ENCODE measurements around the gene STEAP3. TPM values are rescaled to one million over a fixed set of nuclear protein-coding genes. Genes with fewer than 3 reads are reported as not detected.

The STEAP3 gene
- total RNA-seq, 1 experiment from 2014 or later, result 13.9 TPM

DNA sequence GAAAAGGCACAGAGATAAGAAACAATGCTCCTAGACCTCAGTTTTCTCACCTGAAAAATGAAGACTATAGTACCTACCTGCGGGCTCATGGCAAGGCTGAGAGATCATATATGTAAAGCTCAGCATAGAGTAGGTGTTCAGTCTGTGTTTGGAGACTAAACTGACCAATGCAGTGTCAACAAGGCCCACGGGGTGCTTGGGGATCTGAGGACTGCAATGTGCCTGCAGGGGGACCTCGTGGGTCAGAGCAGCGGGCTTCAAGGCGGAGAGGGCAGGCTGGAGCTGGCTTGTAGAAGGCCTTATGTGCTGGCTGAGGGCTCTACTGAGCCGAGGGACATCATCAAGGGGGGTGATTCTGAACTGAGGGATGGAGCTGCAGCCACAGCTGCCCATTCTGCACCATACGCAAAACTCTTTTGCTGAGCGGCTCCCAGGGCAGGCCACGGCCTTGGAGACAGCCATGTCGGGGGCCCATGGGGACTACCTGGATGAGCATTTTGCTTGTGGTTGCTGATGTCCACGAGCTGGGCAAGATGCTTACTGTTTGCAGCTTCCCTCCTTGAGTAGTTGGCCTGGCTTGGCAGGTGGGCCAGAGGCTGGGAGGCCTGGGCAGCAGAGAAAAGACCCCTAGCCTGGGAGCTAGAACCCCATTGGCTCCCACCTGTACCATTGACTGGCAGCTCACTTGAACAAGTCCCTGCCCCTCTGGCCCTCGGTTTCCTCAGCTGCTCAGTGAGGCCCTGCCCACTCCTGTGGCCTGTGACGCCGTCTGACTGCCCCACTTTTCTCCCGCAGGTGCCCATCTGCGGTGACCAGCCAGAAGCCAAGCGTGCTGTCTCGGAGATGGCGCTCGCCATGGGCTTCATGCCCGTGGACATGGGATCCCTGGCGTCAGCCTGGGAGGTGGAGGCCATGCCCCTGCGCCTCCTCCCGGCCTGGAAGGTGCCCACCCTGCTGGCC, 23.5 kb downstream of the STEAP3 start:
- no peak for DNase-seq (ENCODE audit: low read depth)

DNA sequence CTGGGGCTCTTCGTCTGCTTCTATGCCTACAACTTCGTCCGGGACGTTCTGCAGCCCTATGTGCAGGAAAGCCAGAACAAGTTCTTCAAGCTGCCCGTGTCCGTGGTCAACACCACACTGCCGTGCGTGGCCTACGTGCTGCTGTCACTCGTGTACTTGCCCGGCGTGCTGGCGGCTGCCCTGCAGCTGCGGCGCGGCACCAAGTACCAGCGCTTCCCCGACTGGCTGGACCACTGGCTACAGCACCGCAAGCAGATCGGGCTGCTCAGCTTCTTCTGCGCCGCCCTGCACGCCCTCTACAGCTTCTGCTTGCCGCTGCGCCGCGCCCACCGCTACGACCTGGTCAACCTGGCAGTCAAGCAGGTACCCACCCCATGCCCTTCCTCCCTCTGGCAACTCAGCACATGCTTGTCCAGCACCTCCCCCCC, 24.2 kb downstream of the STEAP3 start:
- no peak for DNase-seq (ENCODE audit: low read depth)

GRCh38 chr2:119248311-119248710, 24.7 kb downstream of the STEAP3 start:
- peak; percentile 50 for DNase-seq (ENCODE audit: low read depth)

DNA sequence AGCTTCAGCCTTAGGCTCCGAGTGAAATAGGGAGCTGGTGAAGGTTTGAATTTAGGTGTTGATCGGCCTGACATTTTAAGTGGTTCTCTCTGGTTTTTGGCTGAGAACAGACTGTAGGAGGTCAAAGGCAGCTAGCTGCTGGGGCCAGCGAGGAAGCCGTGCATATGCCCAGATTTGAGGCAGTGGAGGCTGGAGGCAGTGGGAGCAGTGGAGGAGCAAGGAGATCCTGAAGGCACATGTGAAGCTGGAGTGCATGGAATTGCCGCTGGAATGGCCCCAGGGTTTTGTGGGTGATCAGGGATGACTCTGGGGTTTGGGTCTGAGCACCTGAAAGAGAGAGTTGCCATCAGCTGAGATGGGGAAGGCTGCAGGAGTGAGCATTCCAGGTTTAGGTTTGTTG, 25.1 kb downstream of the STEAP3 start:
- no peak for DNase-seq (ENCODE audit: low read depth)

- DNase-seq (ENCODE audit: low read depth), result no peak
Observed at GRCh38 chr2:119249311-119249710, 25.7 kb downstream of the STEAP3 start.

GRCh38 chr2:119249855-119250717, 26.5 kb downstream of the STEAP3 start:
- no peak for DNase-seq (ENCODE audit: low read depth)

DNA sequence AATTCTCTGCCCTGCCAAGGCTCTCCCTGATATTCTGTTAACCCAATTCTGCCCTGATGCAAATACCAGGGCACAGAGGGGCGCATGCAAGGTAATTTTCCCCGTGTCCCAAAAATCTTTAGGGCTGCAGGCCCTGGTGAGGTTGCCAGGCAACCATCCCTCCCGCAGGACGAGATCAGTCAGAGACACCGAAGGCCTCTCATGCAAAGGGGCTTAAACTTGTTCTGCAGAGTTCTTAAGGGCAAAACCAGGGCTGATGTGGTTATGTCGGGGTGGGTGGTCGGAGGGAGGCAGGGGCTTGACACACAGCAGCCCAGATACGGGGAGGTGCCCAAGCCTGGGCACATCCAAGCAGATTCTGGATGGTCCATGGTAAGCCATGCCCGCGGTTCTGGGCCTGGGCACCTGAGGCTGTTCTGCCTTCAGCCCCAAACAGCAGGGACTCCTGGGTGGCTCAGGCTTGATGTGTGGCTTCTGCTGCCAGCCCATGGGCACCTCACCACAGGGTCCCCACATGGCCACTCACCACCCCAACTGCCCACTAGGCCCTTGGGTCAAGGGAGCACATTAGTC, 27.2 kb downstream of the STEAP3 start:
- no peak for DNase-seq (ENCODE audit: low read depth)

- no peak for DNase-seq (ENCODE audit: low read depth)
Observed at GRCh38 chr2:119251652-119252051, 28.0 kb downstream of the STEAP3 start.

DNA sequence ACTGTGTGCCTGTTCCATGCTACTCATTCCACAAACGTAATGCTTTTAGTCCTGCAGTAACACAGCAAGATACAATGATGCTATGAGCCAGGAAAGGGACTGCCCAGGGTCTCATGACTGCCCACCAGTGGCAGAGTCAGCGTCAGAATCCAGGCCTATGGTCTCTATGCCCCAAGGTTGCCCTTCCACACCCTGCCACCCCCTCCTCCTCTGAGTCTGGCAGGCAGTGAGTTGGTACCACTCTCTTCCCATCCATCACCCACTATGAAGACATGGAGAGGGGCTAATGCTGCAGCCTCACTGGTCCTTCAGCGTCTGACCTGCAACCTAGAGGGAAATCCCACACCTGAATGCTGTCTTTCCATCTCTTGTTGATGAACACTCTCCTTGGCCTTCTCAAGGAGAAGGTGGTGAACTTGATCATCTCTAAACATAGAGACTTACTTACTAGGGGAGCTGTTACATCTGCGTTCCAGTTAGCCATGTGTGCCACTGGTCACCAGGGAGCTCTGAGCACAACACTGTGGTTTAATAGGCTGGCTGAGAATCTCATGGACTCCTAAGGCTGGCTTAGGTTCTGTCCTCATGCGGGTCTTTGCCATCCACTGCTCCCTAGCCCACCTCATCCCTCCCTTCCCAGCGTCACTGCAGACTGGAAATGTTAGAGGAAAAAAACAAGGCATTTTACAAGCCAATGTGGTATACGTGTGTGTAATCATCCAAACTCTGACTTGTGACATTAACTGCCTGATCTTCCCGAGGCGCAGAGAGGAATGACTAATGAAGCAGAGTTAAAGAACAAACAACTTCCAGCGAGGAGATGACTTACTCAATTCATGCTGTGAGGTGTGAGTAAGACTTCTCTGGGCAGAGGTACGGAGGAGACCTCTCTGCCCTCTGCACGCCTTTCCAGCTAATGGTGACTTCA, 28.8 kb downstream of the STEAP3 start:
- DNase-seq (ENCODE audit: low read depth), result peak; percentile 98

- DNase-seq (ENCODE audit: low read depth), result peak; percentile 70
Observed at GRCh38 chr2:119253114-119253702, 29.6 kb downstream of the STEAP3 start.

GRCh38 chr2:119253760-119254600, 30.3 kb downstream of the STEAP3 start:
- DNase-seq (ENCODE audit: low read depth), result no peak

DNA sequence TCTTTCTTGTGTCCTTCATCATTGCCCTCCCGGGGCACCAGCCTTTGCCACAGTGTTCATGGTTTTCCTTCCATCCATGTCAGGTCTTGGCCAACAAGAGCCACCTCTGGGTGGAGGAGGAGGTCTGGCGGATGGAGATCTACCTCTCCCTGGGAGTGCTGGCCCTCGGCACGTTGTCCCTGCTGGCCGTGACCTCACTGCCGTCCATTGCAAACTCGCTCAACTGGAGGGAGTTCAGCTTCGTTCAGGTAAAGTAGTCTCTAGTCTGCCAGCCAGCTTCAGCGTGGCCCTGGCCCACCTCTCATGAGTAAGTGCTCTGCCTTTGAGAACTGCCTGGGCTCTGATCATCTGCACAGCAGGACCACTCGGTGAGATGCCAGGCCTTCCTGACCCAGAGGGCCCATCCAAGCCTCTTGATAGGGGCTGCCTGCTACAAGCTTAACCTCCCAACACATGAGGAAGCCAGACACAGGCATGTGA, 31.0 kb downstream of the STEAP3 start:
- no peak for DNase-seq (ENCODE audit: low read depth)

DNA sequence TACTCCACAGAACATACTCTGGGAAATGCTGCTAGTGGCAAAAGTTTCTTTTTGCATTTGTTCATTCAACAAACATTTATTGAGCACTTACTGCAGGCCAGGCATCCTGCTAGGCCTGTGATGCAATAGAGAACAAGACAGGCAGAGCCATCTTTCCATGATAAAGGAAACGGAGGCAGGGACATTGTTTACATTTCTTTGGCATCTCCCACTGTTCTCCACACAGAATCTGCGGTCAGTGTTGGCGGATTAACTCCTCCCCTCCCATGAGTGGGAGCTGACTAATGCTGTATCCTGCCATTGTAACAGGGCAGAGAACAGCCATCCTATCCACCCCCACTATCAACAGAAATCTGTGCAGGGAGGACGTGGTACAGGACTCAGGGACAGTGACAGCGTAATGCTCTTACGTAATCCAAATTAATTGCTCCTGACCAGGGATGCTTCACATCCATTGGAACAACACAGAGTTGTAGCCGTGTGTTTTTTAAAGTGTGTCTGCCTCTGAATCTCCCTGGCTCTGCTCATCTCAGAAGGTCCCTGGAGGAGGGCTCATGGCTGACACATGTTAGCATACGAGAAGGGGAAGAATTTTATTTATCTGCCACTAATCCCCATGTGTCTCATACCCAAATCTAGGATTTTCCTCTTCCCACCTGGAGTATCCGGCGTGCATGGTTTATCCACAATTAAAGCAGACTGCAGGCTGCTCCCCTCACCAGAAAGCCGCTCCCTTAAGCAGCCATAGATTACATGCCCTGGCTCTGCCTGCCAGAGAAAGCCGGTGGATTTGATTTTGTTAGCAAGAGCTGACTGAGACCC, 32.3 kb downstream of the STEAP3 start:
- DNase-seq (ENCODE audit: low read depth), result peak; percentile 96

GRCh38 chr2:119256582-119256921, 32.9 kb downstream of the STEAP3 start:
- no peak for DNase-seq (ENCODE audit: low read depth)

DNA sequence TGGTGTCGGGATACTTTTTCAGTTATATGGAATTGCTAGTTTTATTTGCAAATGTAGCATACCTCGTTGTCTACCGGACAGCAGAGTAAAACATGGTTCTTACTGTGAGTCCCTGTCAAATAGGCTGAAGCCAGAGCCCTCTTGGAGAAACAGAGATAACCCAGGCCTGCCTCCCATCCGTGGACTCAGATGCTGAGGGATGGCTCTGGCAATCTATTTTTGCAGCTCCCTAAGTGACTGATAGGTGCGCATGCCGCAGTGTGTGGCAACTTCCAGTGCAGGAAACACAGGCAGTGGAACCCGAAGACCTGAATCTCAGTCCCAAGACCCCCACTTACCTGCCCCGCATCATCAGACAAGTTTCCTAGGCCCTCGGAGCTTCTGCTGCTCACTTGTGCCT, 33.6 kb downstream of the STEAP3 start:
- no peak for DNase-seq (ENCODE audit: low read depth)

DNA sequence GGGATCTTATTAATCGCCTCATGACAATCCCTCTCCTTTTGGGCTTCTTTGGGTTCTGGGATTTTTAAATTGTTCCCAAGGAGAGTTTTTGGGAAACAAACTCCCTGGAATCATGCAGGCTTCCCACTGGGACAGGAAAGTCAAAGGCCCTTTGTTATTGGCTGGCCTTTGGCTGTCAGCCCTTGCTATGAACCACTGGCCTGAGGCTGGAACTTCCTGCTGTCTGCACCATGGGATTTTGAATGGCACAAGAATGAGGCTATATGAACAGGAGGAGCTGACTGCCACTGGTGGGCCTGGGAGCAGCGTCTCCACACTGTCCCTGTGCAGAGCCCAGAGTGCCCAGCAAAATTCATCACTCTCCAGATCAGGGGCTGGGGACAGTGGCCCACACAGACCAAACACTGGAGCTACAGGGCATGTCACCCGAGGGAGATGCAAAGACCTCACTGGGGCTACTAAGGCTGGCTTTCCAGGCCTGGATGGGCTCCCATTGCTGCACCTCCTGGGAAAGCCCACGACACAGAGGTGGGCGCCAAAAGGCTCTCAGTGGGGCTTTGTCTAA, 35.7 kb downstream of the STEAP3 start:
- peak; percentile 37 for DNase-seq (ENCODE audit: low read depth)

GRCh38 chr2:119260646-119261492, 37.2 kb downstream of the STEAP3 start:
- peak; percentile 59 for DNase-seq (ENCODE audit: low read depth)
